OCI-LY1 (cell line): ENCODE data around the gene LST1.
A peak's percentile ranks its signal among the peaks of the same experiment; 100 is the strongest.

Source experiments
- H2AFZ ChIP-seq: fragments of 200-600 bp; sonication (generic), shearing (Covaris generic); 2 replicates; pipeline ENCODE4 v1.6.0; 2014; ENCODE audit warnings: antibody characterized with exemption, mild to moderate bottlenecking, low read length
- H3F3A ChIP-seq: fragments of 200-600 bp; sonication (generic), shearing (Covaris generic); 2 replicates; pipeline ENCODE4 v1.6.0; 2014; ENCODE audit warnings: mild to moderate bottlenecking, antibody characterized with exemption, low read length, moderate library complexity; ENCODE audit not compliant: insufficient read depth
- H3K27ac ChIP-seq: fragments of 200-600 bp; sonication (generic); 2 replicates; pipeline ENCODE4 v1.5.1; 2014; ENCODE audit warnings: low read length, mixed run types, mild to moderate bottlenecking, low read depth; ENCODE audit not compliant: poor library complexity, severe bottlenecking
- H3K27me3 ChIP-seq: fragments of 200-600 bp; sonication (generic); 2 replicates; pipeline ENCODE4 v1.6.0; 2014; ENCODE audit warnings: antibody characterized with exemption, mild to moderate bottlenecking, low read length, moderate library complexity; ENCODE audit not compliant: insufficient read depth
- H3K36me3 ChIP-seq: fragments of 200-600 bp; sonication (generic); 2 replicates; pipeline ENCODE4 v1.6.1; 2014; ENCODE audit warnings: mild to moderate bottlenecking, antibody characterized with exemption, low read length, moderate library complexity, mixed read lengths; ENCODE audit not compliant: insufficient read depth
- H3K4me1 ChIP-seq: fragments of 200-600 bp; sonication (generic); 2 replicates; pipeline ENCODE4 v1.5.1; 2014; ENCODE audit warnings: mild to moderate bottlenecking, low read length, moderate library complexity; ENCODE audit not compliant: insufficient read depth, severe bottlenecking
- H3K4me2 ChIP-seq: fragments of 200-600 bp; sonication (generic), shearing (Covaris generic); 2 replicates; pipeline ENCODE4 v1.6.1; 2014; ENCODE audit warnings: low read length
- H3K4me3 ChIP-seq: fragments of 200-600 bp; sonication (generic); 2 replicates; pipeline ENCODE4 v1.5.1; 2014; ENCODE audit warnings: low read length, low read depth, mild to moderate bottlenecking, mixed read lengths; ENCODE audit not compliant: poor library complexity, severe bottlenecking
- H3K79me2 ChIP-seq: fragments of 200-600 bp; shearing (Covaris generic); 2 replicates; pipeline ENCODE4 v1.6.1; 2016; ENCODE audit warnings: mixed run types, low read length, mixed read lengths; ENCODE audit not compliant: insufficient read depth
- H3K9ac ChIP-seq: fragments of 200-600 bp; sonication (generic), shearing (Covaris generic); 2 replicates; pipeline ENCODE4 v1.6.1; 2014; ENCODE audit warnings: mild to moderate bottlenecking, low read length, mixed read lengths
- H3K9me2 ChIP-seq: fragments of 200-600 bp; sonication (generic), shearing (Covaris generic); 2 replicates; pipeline ENCODE4 v1.6.1; 2014; ENCODE audit warnings: low read depth, mild to moderate bottlenecking, low read length, mixed read lengths
- H3K9me3 ChIP-seq: fragments of 200-600 bp; shearing (Covaris generic); 2 replicates; pipeline ENCODE4 v1.6.1; 2014; ENCODE audit warnings: low read length, mixed read lengths
- H4K20me1 ChIP-seq: fragments of 200-600 bp; sonication (generic), shearing (Covaris generic); 2 replicates; pipeline ENCODE4 v1.6.0; 2016; ENCODE audit warnings: mild to moderate bottlenecking, low read length; ENCODE audit not compliant: insufficient read depth
- EZH2 ChIP-seq: fragments of 200-600 bp; sonication (generic), shearing (Covaris generic); IDR thresholded peaks from 2 replicates; pipeline ENCODE4 v1.8.0; 2017; ENCODE audit warnings: borderline replicate concordance, mixed run types, mild to moderate bottlenecking, antibody characterized with exemption, low read length, moderate library complexity, mixed read lengths
- TF ChIP-seq, protein P1 (sequence below): fragments of 200-600 bp; sonication (generic), shearing (Covaris generic); IDR thresholded peaks from 2 replicates; pipeline ENCODE4 v1.5.1; 2017; ENCODE audit warnings: mild to moderate bottlenecking, antibody characterized with exemption, low read length, moderate library complexity, mixed read lengths

The LST1 gene

DNA sequence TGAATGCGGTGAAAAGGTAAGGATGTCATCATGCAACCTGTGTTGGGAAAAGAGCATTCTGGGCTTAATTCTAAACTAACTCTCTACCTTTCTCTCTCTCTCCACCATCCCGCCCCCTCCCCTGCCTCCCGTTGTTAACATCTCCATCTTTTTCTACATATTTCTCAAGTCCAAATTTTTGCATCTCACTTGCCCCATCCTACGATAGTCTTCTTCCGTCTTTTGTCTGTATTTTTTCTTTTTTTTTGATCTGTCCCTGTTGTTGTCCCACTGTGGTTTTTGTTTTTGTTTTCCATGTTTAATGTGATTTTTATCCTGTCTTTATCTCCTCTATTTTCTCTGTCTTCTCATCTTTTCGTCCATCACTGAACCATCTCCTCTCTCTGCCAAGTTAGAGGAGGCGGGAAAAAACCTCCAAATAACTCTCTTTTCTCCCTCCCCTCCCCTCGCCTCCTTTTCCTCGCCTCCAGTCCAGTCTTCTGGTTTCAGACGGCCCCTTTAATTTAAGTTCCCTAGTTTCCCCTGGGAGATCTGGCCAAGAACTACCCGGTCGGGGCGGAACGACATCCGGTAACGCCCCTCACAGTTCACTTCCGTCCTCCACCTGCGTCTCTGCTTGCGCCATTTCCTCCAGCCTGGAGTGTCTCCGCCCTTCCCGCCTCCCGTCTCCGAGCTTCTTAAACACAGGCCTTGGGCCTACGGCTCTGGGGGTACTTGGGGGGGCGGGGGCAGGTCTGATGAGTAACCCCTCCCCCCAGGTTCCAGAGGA is 38.9 kb upstream of the LST1 start, which contains the start of gene NFKBIL1:
Gene NFKBIL1, plus strand, starts transcription at position 651 of the 769 bp plus-strand sequence. Its CDS starts 87 bp downstream, at position 738.
- H3K4me2 ChIP-seq = peak within 1 kb of the TSS; percentile 92
- H3K4me3 ChIP-seq = peak within 1 kb of the TSS; percentile 64
- H3F3A ChIP-seq = no peaks in the 10 kb centered on the region
- peaks cover 7% of the 10 kb centered on the region for H3K36me3 ChIP-seq
- H3K79me2 ChIP-seq = no peaks in the 10 kb centered on the region
- no peaks in the 10 kb centered on the region for H3K9me2 ChIP-seq
- H4K20me1 ChIP-seq = no peaks in the 10 kb centered on the region
- no peaks in the 10 kb centered on the region for H3K27me3 ChIP-seq
- H3K4me1 ChIP-seq = peaks cover 66% of the 10 kb centered on the region
- H3K9ac ChIP-seq = peak within 1 kb of the TSS; percentile 77
- peak within 1 kb of the TSS; percentile 76 for H2AFZ ChIP-seq
- no peaks in the 10 kb centered on the region for H3K9me3 ChIP-seq
- H3K27ac ChIP-seq = peak within 1 kb of the TSS; percentile 75
- TF ChIP-seq, protein P1, sequence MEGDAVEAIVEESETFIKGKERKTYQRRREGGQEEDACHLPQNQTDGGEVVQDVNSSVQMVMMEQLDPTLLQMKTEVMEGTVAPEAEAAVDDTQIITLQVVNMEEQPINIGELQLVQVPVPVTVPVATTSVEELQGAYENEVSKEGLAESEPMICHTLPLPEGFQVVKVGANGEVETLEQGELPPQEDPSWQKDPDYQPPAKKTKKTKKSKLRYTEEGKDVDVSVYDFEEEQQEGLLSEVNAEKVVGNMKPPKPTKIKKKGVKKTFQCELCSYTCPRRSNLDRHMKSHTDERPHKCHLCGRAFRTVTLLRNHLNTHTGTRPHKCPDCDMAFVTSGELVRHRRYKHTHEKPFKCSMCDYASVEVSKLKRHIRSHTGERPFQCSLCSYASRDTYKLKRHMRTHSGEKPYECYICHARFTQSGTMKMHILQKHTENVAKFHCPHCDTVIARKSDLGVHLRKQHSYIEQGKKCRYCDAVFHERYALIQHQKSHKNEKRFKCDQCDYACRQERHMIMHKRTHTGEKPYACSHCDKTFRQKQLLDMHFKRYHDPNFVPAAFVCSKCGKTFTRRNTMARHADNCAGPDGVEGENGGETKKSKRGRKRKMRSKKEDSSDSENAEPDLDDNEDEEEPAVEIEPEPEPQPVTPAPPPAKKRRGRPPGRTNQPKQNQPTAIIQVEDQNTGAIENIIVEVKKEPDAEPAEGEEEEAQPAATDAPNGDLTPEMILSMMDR = no peak
- no peak for TF ChIP-seq EZH2

DNA sequence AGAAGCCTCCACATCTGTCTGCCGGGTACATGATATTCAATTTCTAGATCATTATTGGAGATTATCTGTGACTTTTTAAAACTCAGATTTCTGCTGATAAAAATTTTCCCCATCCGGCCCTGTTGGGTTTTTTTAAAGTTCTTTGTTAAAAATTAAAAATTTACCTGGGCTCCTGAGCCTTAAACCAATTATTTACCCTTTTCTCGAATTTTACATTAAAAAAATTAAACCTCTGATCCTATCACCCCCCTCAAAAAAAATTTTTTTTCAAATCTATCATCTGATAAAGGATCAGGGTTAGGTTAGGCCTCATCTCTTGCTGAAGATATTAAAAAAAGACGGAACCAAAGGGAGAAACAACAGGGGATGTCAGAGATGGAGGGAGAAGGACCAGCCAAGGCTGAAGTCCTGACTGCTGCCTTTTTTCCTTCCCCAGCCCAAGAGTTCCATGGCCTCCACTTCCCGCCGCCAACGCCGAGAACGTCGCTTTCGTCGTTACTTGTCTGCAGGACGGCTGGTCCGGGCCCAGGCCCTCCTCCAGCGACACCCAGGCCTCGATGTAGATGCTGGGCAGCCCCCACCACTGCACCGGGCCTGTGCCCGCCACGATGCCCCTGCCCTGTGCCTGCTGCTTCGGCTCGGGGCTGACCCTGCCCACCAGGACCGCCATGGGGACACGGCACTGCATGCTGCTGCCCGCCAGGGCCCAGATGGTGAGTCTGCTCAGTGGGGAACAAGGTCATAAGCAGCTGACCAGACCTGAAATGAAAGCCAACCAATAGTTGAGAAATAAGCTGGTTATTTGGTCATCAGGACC is 38.1 kb upstream of the LST1 start:
- no peaks in the 10 kb centered on the region for H3F3A ChIP-seq
- no peaks in the 10 kb centered on the region for H3K79me2 ChIP-seq
- TF ChIP-seq, protein P1 = no peak
- TF ChIP-seq EZH2 = no peak
- H3K4me1 ChIP-seq = peaks cover 61% of the 10 kb centered on the region
- H3K27ac ChIP-seq = peak overlapping the region; percentile 75
- H3K4me3 ChIP-seq = peak overlapping the region; percentile 64
- H3K4me2 ChIP-seq = peak overlapping the region; percentile 92
- H4K20me1 ChIP-seq = no peaks in the 10 kb centered on the region
- H2AFZ ChIP-seq = no peak overlapping the region
- H3K9me2 ChIP-seq = no peaks in the 10 kb centered on the region
- H3K36me3 ChIP-seq = peaks cover 7% of the 10 kb centered on the region
- H3K27me3 ChIP-seq = no peaks in the 10 kb centered on the region
- peak overlapping the region; percentile 77 for H3K9ac ChIP-seq
- H3K9me3 ChIP-seq = no peaks in the 10 kb centered on the region

DNA sequence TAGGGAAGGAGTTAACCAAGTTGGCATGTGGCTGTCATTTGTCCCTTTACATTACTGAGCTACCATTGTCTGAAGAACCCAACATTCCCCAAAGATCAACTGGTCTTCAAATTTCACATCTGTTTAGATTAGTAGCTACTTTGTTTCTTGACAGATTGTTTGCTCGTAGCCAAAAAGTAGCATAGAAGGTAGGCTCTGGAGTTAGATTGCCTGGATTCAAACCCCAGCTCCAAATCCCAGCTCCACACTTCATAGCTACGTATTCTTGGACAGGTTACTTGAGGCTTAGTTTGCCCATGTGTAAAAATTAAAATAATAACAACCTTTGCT is 37.6 kb upstream of the LST1 start:
- H3K79me2 ChIP-seq = no peaks in the 10 kb centered on the region
- H3K9me2 ChIP-seq = no peaks in the 10 kb centered on the region
- peaks cover 7% of the 10 kb centered on the region for H3K36me3 ChIP-seq
- H3K9ac ChIP-seq = peak overlapping the region; percentile 77; the same call in 1 of the 2 replicates
- TF ChIP-seq, protein P1 = no peak
- TF ChIP-seq EZH2 = no peak
- H3K4me3 ChIP-seq = peak overlapping the region; percentile 64
- peaks cover 56% of the 10 kb centered on the region for H3K4me1 ChIP-seq
- H4K20me1 ChIP-seq = no peaks in the 10 kb centered on the region
- H3K27me3 ChIP-seq = no peaks in the 10 kb centered on the region
- H2AFZ ChIP-seq = no peak overlapping the region
- peak overlapping the region; percentile 75 for H3K27ac ChIP-seq
- H3K4me2 ChIP-seq = peak overlapping the region; percentile 92
- no peaks in the 10 kb centered on the region for H3K9me3 ChIP-seq
- H3F3A ChIP-seq = no peaks in the 10 kb centered on the region
